ENCODE measurements around the gene ULK3.
A peak's percentile ranks its signal among the peaks of the same experiment; 100 is the strongest.

ULK3 gene

GRCh38 chr15:74798388-74799254, 44.3 kb downstream of the ULK3 start:
- no peak for DNase-seq

- peak in 1 of 2 donors; percentile 46 for DNase-seq
These were observed 46.9 kb downstream of the ULK3 start for GRCh38 chr15:74795966-74796625.

- DNase-seq: no peak
These were observed 48.0 kb downstream of the ULK3 start for GRCh38 chr15:74794970-74795349.

GRCh38 chr15:74794248-74794969, 48.5 kb downstream of the ULK3 start:
- DNase-seq: no peak

GRCh38 chr15:74793135-74794028, 49.6 kb downstream of the ULK3 start:
- DNase-seq: peak; percentile 78 to 82

GRCh38 chr15:74792227-74793016, 50.5 kb downstream of the ULK3 start:
- DNase-seq: no peak

GRCh38 chr15:74791667-74792066, 51.3 kb downstream of the ULK3 start:
- no peak for DNase-seq

- no peak for DNase-seq
These were observed 51.9 kb downstream of the ULK3 start for GRCh38 chr15:74791007-74791406.

- peak in 1 of 2 donors; percentile 55 for DNase-seq
These were observed 52.7 kb downstream of the ULK3 start for GRCh38 chr15:74790080-74790916.

GRCh38 chr15:74789741-74790079, 53.2 kb downstream of the ULK3 start:
- no peak for DNase-seq

GRCh38 chr15:74789171-74789631, 53.8 kb downstream of the ULK3 start:
- peak; percentile 46 to 56 for DNase-seq

GRCh38 chr15:74788683-74789151, 54.2 kb downstream of the ULK3 start:
- peak; percentile 59 to 66 for DNase-seq

GRCh38 chr15:74788042-74788682, 54.8 kb downstream of the ULK3 start:
- DNase-seq: no peak

- peak; percentile 91 to 93 for DNase-seq
These were observed 55.5 kb downstream of the ULK3 start for GRCh38 chr15:74787251-74788041.

- peak in 1 of 2 donors; percentile 49 for DNase-seq
These were observed 56.3 kb downstream of the ULK3 start for GRCh38 chr15:74786551-74787165.

Measured in CD4-positive, alpha-beta T cell treated with Interleukin-4 for 1 hour (primary cell).